Ovary (tissue), 3 donors: ENCODE measurements around the gene INO80.

Experiments used
- CTCF ChIP-seq, 3 donors: fragments of 450-650 bp in 2 of 3; fragments of 200-600 bp in 1 of 3; IDR thresholded peaks; one replicate each; pipeline versions ENCODE4 v1.5.1 to v1.8.0; 2016 to 2022; ENCODE audit warnings: antibody characterized with exemption in 3 of 3, mild to moderate bottlenecking in 1 of 3
- EP300 ChIP-seq: sonication (generic); formaldehyde crosslinking; IDR thresholded peaks from one replicate; pipeline ENCODE4 v1.6.1; 2017; ENCODE audit warnings: antibody characterized with exemption
- POLR2A ChIP-seq: fragments of 450-650 bp; IDR thresholded peaks from one replicate; pipeline ENCODE4 v1.6.1; 2017; ENCODE audit warnings: antibody characterized with exemption, mild to moderate bottlenecking, moderate library complexity
- donor health status: DM: no; HTN: no; CAD: no.

- no peak for TF ChIP-seq CTCF (IDR thresholded peaks at IDR 0.05)
- TF ChIP-seq POLR2A = no peak
- TF ChIP-seq EP300 = no peak
Measured at GRCh38 chr15:41128174-41128902, 12.3 kb upstream of the INO80 start.
